Natural killer cell treated with Interleukin-12 subunit alpha and Interleukin-12 subunit beta and Interleukin-15 and Interleukin-18, amount 100 ng/mL, for 72 hours (primary cell): ENCODE data around the gene PAQR5. TPM values are rescaled to one million over a fixed set of nuclear protein-coding genes. Genes with fewer than 3 reads are reported as not detected.
"Not testable (repeated sequence)": the region's sequence is repeated elsewhere in the genome, so short reads cannot be mapped to it uniquely, and the experiment has no call there.

Experiments
- ATAC-seq, 2 donors: fragments of 150-1000 bp; cut with Tn5 transposase in 1 of 2; sonication (Bioruptor Pico), chemical (Tn5 transposase) in 1 of 2; 2 replicates each; pipeline ENCODE4 v1.10.0; 2021
- DNase-seq: peaks from one replicate; pipeline ENCODE4 v3.0.0; 2022; ENCODE audit warnings: low spot score
- H3K27ac Mint-ChIP-seq, 2 donors: 1 replicate in 1 of 2; 2 replicates in 1 of 2; pipeline ENCODE4 v1.8.0; 2022; ENCODE audit warnings: mixed read lengths in 2 of 2, mild to moderate bottlenecking in 1 of 2, moderate library complexity in 1 of 2
- H3K27me3 Mint-ChIP-seq, 2 donors: 1 replicate in 1 of 2; 2 replicates in 1 of 2; pipeline ENCODE4 v1.8.0; 2022; ENCODE audit warnings: mixed read lengths in 2 of 2
- H3K36me3 Mint-ChIP-seq: one replicate; pipeline ENCODE4 v1.8.0; 2022; ENCODE audit warnings: mixed read lengths
- H3K4me1 Mint-ChIP-seq, 2 donors: 1 replicate in 1 of 2; 2 replicates in 1 of 2; pipeline ENCODE4 v1.8.0; 2022; ENCODE audit warnings: low read depth in 2 of 2, mixed read lengths in 2 of 2, mild to moderate bottlenecking in 1 of 2
- H3K4me3 Mint-ChIP-seq: one replicate; pipeline ENCODE4 v1.8.0; 2022; ENCODE audit warnings: mixed read lengths
- H3K9me3 Mint-ChIP-seq: 2 replicates; pipeline ENCODE4 v1.8.0; 2022; ENCODE audit warnings: mixed read lengths
- total RNA-seq, 2 donors: library from RNA; stranded (reverse); gene quantifications; one replicate each; pipeline ENCODE4 v1.2.3, GENCODE V29; 2022

PAQR5 gene
- total RNA-seq, 2 donors from 2014 or later: not detected

DNA sequence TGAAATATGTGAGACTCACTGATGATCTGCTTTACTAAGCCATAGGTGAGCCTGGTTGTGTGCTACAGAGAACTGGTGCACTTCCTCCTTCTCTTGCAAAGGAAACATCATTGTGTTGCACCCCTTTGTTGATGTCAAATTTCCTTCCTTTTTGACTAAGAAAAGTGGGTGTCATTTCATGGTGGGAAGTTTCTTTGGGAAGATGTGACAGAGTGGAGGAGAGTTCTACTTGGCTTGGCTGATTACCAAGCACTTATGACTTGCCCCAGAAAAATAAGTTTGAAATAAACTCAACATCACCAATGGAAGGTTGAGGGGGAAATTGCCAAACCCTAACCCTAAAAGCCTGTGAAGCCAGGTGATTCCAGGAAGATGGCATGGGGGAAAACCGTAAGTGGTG lies 61.9 kb downstream of the PAQR5 start:
- Mint-ChIP-seq H3K4me1 (no peaks in the 10 kb centered on the region), H3K27me3 (peaks cover 7 to 21% of the 10 kb centered on the region in 2 donors), H3K9me3 (no peaks in the 10 kb centered on the region), H3K36me3 (no peaks in the 10 kb centered on the region), H3K4me3 (no peak overlapping the region), H3K27ac (no peak overlapping the region)
- DNase-seq (no peak), ATAC-seq (no peak)

- Mint-ChIP-seq H3K4me3 (no peak overlapping the region), H3K27me3 (peaks cover 13 to 14% of the 10 kb centered on the region in 2 donors), H3K27ac (no peak overlapping the region), H3K36me3 (no peaks in the 10 kb centered on the region), H3K9me3 (no peaks in the 10 kb centered on the region), H3K4me1 (no peaks in the 10 kb centered on the region)
- no peak for DNase-seq
- no peak for ATAC-seq
Measured at GRCh38 chr15:69367236-69367635, 68.5 kb downstream of the PAQR5 start.

- Mint-ChIP-seq H3K9me3 (no peaks in the 10 kb centered on the region), H3K4me3 (no peak overlapping the region), H3K27me3 (peaks cover 22 to 26% of the 10 kb centered on the region in 2 donors), H3K36me3 (no peaks in the 10 kb centered on the region), H3K4me1 (no peaks in the 10 kb centered on the region), H3K27ac (no peak overlapping the region)
- DNase-seq (no peak), ATAC-seq (no peak)
Measured at GRCh38 chr15:69369631-69370030, 70.9 kb downstream of the PAQR5 start.

DNA sequence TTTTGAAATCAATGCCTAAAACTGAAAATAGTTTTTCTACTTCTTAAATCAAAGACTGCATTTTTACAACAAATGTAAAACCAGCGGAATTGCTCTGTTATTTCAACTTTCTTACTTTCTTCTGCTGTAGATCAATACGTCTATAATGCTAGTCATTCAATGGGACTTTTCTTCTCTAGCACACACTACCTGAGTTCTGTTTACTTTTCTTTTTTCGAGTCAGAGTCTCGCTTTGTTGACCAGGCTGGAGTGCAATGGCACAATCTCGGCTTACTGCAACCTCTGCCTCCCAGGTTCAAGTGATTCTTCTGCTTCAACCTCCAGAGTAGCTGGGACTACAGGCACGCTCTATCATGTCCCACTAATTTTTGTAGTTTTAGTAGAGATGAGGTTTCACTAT lies 74.7 kb downstream of the PAQR5 start:
- H3K9me3 Mint-ChIP-seq: no peaks in the 10 kb centered on the region
- DNase-seq (no peak), ATAC-seq (no peak)
- no peak overlapping the region for H3K4me3 Mint-ChIP-seq
- no peaks in the 10 kb centered on the region for H3K4me1 Mint-ChIP-seq
- no peak overlapping the region for H3K27ac Mint-ChIP-seq
- no peaks in the 10 kb centered on the region for H3K36me3 Mint-ChIP-seq
- peaks cover 17 to 18% of the 10 kb centered on the region in 2 donors for H3K27me3 Mint-ChIP-seq

DNA sequence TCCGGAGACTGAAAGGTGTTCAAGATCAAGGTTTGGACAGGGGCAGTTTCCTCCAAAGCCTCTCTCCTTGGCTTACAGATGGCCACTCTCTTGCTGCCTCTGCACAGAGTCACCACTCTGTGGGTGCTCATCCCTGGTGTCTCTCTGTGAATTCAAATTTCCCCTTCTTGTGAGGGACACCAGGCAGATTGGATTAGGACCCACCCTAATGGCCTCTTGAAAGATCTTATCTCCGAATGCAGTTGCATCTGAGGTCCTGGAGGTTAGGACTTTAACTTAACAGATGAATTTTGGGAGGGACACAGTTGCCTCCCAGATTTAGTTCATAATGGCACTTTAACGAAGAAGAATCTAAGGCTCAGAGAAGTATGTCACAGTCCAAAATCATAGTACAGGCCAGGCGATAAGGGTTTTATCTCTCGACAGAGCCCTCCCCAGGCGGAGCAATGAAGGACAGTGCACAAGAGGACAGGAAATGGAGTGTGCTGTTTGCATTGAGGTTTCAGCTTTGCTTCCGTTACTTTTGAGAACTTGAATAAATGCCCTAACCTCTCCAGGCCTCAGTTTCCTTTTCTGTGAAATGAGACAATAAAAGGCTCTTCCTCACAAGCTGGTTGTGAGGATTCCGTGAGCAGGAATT lies 76.6 kb downstream of the PAQR5 start:
- H3K4me3 Mint-ChIP-seq: no peak overlapping the region
- H3K9me3 Mint-ChIP-seq: no peaks in the 10 kb centered on the region
- ATAC-seq (no peak), DNase-seq (no peak)
- H3K36me3 Mint-ChIP-seq: no peaks in the 10 kb centered on the region
- no peaks in the 10 kb centered on the region for H3K4me1 Mint-ChIP-seq
- peaks cover 12 to 18% of the 10 kb centered on the region in 2 donors for H3K27me3 Mint-ChIP-seq
- H3K27ac Mint-ChIP-seq: no peak overlapping the region

GRCh38 chr15:69377216-69377970 lies 78.7 kb downstream of the PAQR5 start:
- ATAC-seq (no peak), DNase-seq (no peak)
- Mint-ChIP-seq H3K4me1 (no peaks in the 10 kb centered on the region), H3K27me3 (peaks cover 12 to 18% of the 10 kb centered on the region in 2 donors), H3K27ac (no peak overlapping the region), H3K9me3 (no peaks in the 10 kb centered on the region), H3K4me3 (no peak overlapping the region), H3K36me3 (no peaks in the 10 kb centered on the region)

- no peak overlapping the region for H3K4me3 Mint-ChIP-seq
- no peaks in the 10 kb centered on the region for H3K9me3 Mint-ChIP-seq
- H3K27me3 Mint-ChIP-seq: peaks cover 0 to 4% of the 10 kb centered on the region in 2 donors
- ATAC-seq: no peak
- H3K4me1 Mint-ChIP-seq: no peaks in the 10 kb centered on the region
- H3K27ac Mint-ChIP-seq: no peak overlapping the region
- DNase-seq: no peak
- H3K36me3 Mint-ChIP-seq: no peaks in the 10 kb centered on the region
Measured at GRCh38 chr15:69380100-69380725, 81.5 kb downstream of the PAQR5 start.

GRCh38 chr15:69380726-69381105 lies 82.0 kb downstream of the PAQR5 start:
- Mint-ChIP-seq H3K36me3 (no peaks in the 10 kb centered on the region), H3K27ac (no peak overlapping the region), H3K9me3 (no peaks in the 10 kb centered on the region), H3K4me1 (no peaks in the 10 kb centered on the region), H3K27me3 (peaks cover 0 to 4% of the 10 kb centered on the region in 2 donors), H3K4me3 (no peak overlapping the region)
- no peak for DNase-seq
- no peak for ATAC-seq

GRCh38 chr15:69382176-69382575 lies 83.5 kb downstream of the PAQR5 start:
- DNase-seq: not testable (repeated sequence)

DNA sequence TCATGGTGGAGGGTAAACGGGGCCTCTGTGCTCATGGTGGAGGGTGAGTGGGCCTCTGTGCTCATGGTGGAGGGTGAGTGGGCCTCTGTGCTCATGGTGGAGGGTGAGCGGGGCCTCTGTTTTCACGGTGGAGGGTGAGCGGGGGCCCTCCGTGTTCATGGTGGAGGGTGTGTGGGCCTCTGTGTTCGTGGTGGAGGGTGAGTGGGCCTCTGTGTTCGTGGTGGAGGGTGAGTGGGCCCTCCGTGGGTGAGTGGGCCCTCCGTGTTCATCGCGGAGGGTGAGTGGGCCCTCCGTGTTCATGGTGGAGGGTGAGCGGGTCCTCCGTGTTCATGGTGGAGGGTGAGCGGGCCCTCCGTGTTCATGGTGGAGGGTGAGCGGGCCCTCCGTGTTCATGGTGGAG lies 85.4 kb downstream of the PAQR5 start:
- ATAC-seq, H3K4me3 Mint-ChIP-seq, H3K27me3 Mint-ChIP-seq, H3K4me1 Mint-ChIP-seq, DNase-seq, H3K36me3 Mint-ChIP-seq, H3K9me3 Mint-ChIP-seq, H3K27ac Mint-ChIP-seq: not testable (repeated sequence)

More at GRCh38 chr15:69382176-69382575, 83.5 kb downstream of the PAQR5 start:
- not testable (repeated sequence) for ATAC-seq, H3K4me3 Mint-ChIP-seq, H3K4me1 Mint-ChIP-seq, H3K9me3 Mint-ChIP-seq, H3K27ac Mint-ChIP-seq, H3K36me3 Mint-ChIP-seq, H3K27me3 Mint-ChIP-seq

DNA sequence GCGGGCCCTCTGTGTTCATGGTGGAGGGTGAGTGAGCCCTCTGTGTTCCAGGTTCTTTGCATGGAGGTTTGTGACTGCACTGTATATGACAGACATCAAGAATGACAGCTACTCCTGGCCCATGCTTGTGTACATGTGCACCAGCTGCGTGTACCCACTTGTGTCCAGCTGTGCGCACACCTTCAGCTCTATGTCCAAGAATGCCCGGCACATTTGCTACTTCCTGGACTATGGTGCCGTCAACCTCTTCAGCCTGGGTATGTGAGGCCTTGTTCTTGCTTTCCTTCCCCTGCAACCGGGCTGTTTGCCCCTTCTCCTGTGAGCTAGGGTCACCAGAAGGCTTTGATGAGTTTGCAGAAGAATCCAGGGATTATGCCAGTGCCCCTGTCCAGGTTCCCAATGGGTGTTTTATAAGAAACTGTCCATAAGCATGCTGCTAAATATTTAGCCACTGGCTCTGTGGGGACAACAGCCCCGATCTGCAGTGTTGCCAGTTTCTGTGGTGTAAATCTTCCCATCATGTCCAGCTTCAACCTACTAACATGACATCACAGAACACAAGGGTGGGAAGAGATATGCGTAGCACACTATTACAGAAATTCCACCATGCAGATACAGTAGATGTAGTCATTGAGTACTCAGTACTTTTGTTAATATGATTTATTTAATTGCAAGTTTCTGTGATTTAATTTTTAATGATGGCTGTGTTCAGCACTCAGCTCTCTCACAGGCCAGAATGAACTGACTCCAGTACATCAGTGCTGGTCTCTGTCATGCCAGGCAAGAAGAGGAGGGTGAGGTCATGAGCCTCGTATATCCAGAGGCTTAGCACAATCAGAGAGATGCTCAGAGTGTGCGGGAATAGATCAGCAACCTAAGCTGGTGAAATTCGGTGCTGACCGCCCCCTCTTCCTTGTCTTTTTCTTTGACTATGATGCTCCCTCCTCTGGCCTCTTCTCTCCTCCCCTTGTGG lies 86.2 kb downstream of the PAQR5 start:
- no peaks in the 10 kb centered on the region for H3K9me3 Mint-ChIP-seq
- no peak for DNase-seq
- H3K4me3 Mint-ChIP-seq: no peak overlapping the region
- no peaks in the 10 kb centered on the region for H3K36me3 Mint-ChIP-seq
- H3K4me1 Mint-ChIP-seq: no peaks in the 10 kb centered on the region
- no peak for ATAC-seq
- no peak overlapping the region for H3K27ac Mint-ChIP-seq
- H3K27me3 Mint-ChIP-seq: no peaks in the 10 kb centered on the region

GRCh38 chr15:69385831-69386230 lies 87.1 kb downstream of the PAQR5 start:
- no peaks in the 10 kb centered on the region for H3K27me3 Mint-ChIP-seq
- no peak overlapping the region for H3K4me3 Mint-ChIP-seq
- no peaks in the 10 kb centered on the region for H3K9me3 Mint-ChIP-seq
- no peak for ATAC-seq
- no peak for DNase-seq
- no peaks in the 10 kb centered on the region for H3K4me1 Mint-ChIP-seq
- no peak overlapping the region for H3K27ac Mint-ChIP-seq
- no peaks in the 10 kb centered on the region for H3K36me3 Mint-ChIP-seq

- H3K36me3 Mint-ChIP-seq: no peaks in the 10 kb centered on the region
- no peaks in the 10 kb centered on the region for H3K9me3 Mint-ChIP-seq
- DNase-seq (no peak), ATAC-seq (peak in 1 of 2 donors; percentile 34)
- no peaks in the 10 kb centered on the region for H3K4me1 Mint-ChIP-seq
- no peak overlapping the region for H3K27ac Mint-ChIP-seq
- no peak overlapping the region for H3K4me3 Mint-ChIP-seq
- H3K27me3 Mint-ChIP-seq: peaks cover 0 to under 1% of the 10 kb centered on the region in 2 donors
Measured at GRCh38 chr15:69386284-69386683, 87.6 kb downstream of the PAQR5 start.
